Measurements from ENCODE around the gene STAT6. TPM values are rescaled to one million over a fixed set of nuclear protein-coding genes. Genes with fewer than 3 reads are reported as not detected.

The STAT6 gene
- total RNA-seq, 1 donor from 2014 or later = 33.8 TPM

- FAIRE-seq (no peak), DNase-seq (ENCODE audit: low read depth) (no peak)
- Histone ChIP-seq H3K9ac (ENCODE audit: low read length) (peak overlapping the region; percentile 57), H3K79me2 (ENCODE audit: insufficient read depth, low read length) (peaks cover 78% of the 10 kb centered on the region), H3K9me3 (ENCODE audit: insufficient read depth, low read depth, low read length) (no peaks in the 10 kb centered on the region), H2AFZ (ENCODE audit: low read depth, low read length) (no peak overlapping the region), H3K4me3 (ENCODE audit: insufficient read depth, low read depth, low read length) (no peak overlapping the region), H3K27ac (ENCODE audit: low read depth, low read length) (peak overlapping the region; percentile 57), H3K4me1 (ENCODE audit: insufficient read depth, low read length) (peaks cover 64% of the 10 kb centered on the region), H3K4me2 (ENCODE audit: low read length) (peak overlapping the region; percentile 67), H4K20me1 (ENCODE audit: insufficient read depth, low read length) (peaks cover 84% of the 10 kb centered on the region), H3K27me3 (ENCODE audit: insufficient read depth, low read length) (no peaks in the 10 kb centered on the region), H3K36me3 (ENCODE audit: insufficient read depth, low read length) (peaks cover 13% of the 10 kb centered on the region)
- no peak for TF ChIP-seq CTCF (IDR thresholded peaks at IDR 0.05; ENCODE audit: insufficient read depth, low read depth, low read length)
- no peak for TF ChIP-seq EZH2 (IDR thresholded peaks at IDR 0.05; ENCODE audit: insufficient read depth, low read length)
- no peak overlapping the region for H3K4me3 Mint-ChIP-seq (ENCODE audit: unreplicated experiment)
- H3K36me3 Mint-ChIP-seq (ENCODE audit: low read depth, unreplicated experiment) = peaks cover 19% of the 10 kb centered on the region
- H3K27ac Mint-ChIP-seq (ENCODE audit: unreplicated experiment) = peak overlapping the region; percentile 76
- H3K27me3 Mint-ChIP-seq (ENCODE audit: low read depth, unreplicated experiment) = no peaks in the 10 kb centered on the region
- H3K9me3 Mint-ChIP-seq (ENCODE audit: unreplicated experiment) = no peaks in the 10 kb centered on the region
- H3K4me1 Mint-ChIP-seq (ENCODE audit: low read depth, unreplicated experiment) = peaks cover 74% of the 10 kb centered on the region
Observed at GRCh38 chr12:57135527-57136326, 24.6 kb upstream of the STAT6 start.

- DNase-seq (ENCODE audit: low read depth) (no peak), FAIRE-seq (no peak)
- Histone ChIP-seq H3K4me1 (ENCODE audit: insufficient read depth, low read length) (peaks cover 67% of the 10 kb centered on the region), H2AFZ (ENCODE audit: low read depth, low read length) (no peak overlapping the region), H3K9ac (ENCODE audit: low read length) (peak overlapping the region; percentile 57), H3K27ac (ENCODE audit: low read depth, low read length) (peak overlapping the region; percentile 57), H3K79me2 (ENCODE audit: insufficient read depth, low read length) (peaks cover 86% of the 10 kb centered on the region), H3K36me3 (ENCODE audit: insufficient read depth, low read length) (peaks cover 7% of the 10 kb centered on the region), H3K9me3 (ENCODE audit: insufficient read depth, low read depth, low read length) (no peaks in the 10 kb centered on the region), H3K4me3 (ENCODE audit: insufficient read depth, low read depth, low read length) (no peak overlapping the region), H3K4me2 (ENCODE audit: low read length) (peak overlapping the region; percentile 67), H3K27me3 (ENCODE audit: insufficient read depth, low read length) (no peaks in the 10 kb centered on the region), H4K20me1 (ENCODE audit: insufficient read depth, low read length) (peaks cover 84% of the 10 kb centered on the region)
- H3K27me3 Mint-ChIP-seq (ENCODE audit: low read depth, unreplicated experiment) = no peaks in the 10 kb centered on the region
- H3K27ac Mint-ChIP-seq (ENCODE audit: unreplicated experiment) = peak overlapping the region; percentile 76
- no peak for TF ChIP-seq CTCF (IDR thresholded peaks at IDR 0.05; ENCODE audit: insufficient read depth, low read depth, low read length)
- no peak for TF ChIP-seq EZH2 (IDR thresholded peaks at IDR 0.05; ENCODE audit: insufficient read depth, low read length)
- peak overlapping the region; percentile 24 for H3K4me3 Mint-ChIP-seq (ENCODE audit: unreplicated experiment)
- H3K4me1 Mint-ChIP-seq (ENCODE audit: low read depth, unreplicated experiment) = peaks cover 71% of the 10 kb centered on the region
- H3K9me3 Mint-ChIP-seq (ENCODE audit: unreplicated experiment) = no peaks in the 10 kb centered on the region
- H3K36me3 Mint-ChIP-seq (ENCODE audit: low read depth, unreplicated experiment) = peaks cover 17% of the 10 kb centered on the region
Observed at GRCh38 chr12:57134949-57135348, 23.8 kb upstream of the STAT6 start.

GRCh38 chr12:57133916-57134315 is 22.8 kb upstream of the STAT6 start:
- no peaks in the 10 kb centered on the region for H3K9me3 Mint-ChIP-seq (ENCODE audit: unreplicated experiment)
- Histone ChIP-seq H3K36me3 (ENCODE audit: insufficient read depth, low read length) (no peaks in the 10 kb centered on the region), H3K4me1 (ENCODE audit: insufficient read depth, low read length) (peaks cover 64% of the 10 kb centered on the region), H3K4me3 (ENCODE audit: insufficient read depth, low read depth, low read length) (no peak overlapping the region), H3K27me3 (ENCODE audit: insufficient read depth, low read length) (no peaks in the 10 kb centered on the region), H3K79me2 (ENCODE audit: insufficient read depth, low read length) (peaks cover 92% of the 10 kb centered on the region), H4K20me1 (ENCODE audit: insufficient read depth, low read length) (peaks cover 79% of the 10 kb centered on the region), H3K4me2 (ENCODE audit: low read length) (peak overlapping the region; percentile 99), H2AFZ (ENCODE audit: low read depth, low read length) (no peak overlapping the region), H3K9me3 (ENCODE audit: insufficient read depth, low read depth, low read length) (no peaks in the 10 kb centered on the region), H3K27ac (ENCODE audit: low read depth, low read length) (peak overlapping the region; percentile 66), H3K9ac (ENCODE audit: low read length) (peak overlapping the region; percentile 39)
- H3K4me3 Mint-ChIP-seq (ENCODE audit: unreplicated experiment) = peak overlapping the region; percentile 70
- peak overlapping the region; percentile 93 for H3K27ac Mint-ChIP-seq (ENCODE audit: unreplicated experiment)
- TF ChIP-seq CTCF (IDR thresholded peaks at IDR 0.05; ENCODE audit: insufficient read depth, low read depth, low read length) = no peak
- TF ChIP-seq EZH2 (IDR thresholded peaks at IDR 0.05; ENCODE audit: insufficient read depth, low read length) = no peak
- DNase-seq (ENCODE audit: low read depth) (no peak), FAIRE-seq (no peak)
- peaks cover 67% of the 10 kb centered on the region for H3K4me1 Mint-ChIP-seq (ENCODE audit: low read depth, unreplicated experiment)
- peaks cover 12% of the 10 kb centered on the region for H3K36me3 Mint-ChIP-seq (ENCODE audit: low read depth, unreplicated experiment)
- H3K27me3 Mint-ChIP-seq (ENCODE audit: low read depth, unreplicated experiment) = no peaks in the 10 kb centered on the region

All from astrocyte (in vitro differentiated cells and primary cell).